Measurements from ENCODE around the gene JAML.
A peak's percentile ranks its signal among the peaks of the same experiment; 100 is the strongest.

JAML gene

GRCh38 chr11:118205606-118206378 is 19.0 kb downstream of the JAML start:
- peak overlapping the region in 1 of 2 donors; percentile 72 for H3K27ac ChIP-seq
- no peak for DNase-seq (ENCODE audit: low spot score)
- H3K4me3 ChIP-seq = no peak overlapping the region
- TF ChIP-seq CTCF (IDR thresholded peaks at IDR 0.05) = no peak

GRCh38 chr11:118202599-118203422 is 22.0 kb downstream of the JAML start:
- no peak overlapping the region for H3K4me3 ChIP-seq

GRCh38 chr11:118201966-118202365 is 22.8 kb downstream of the JAML start:
- DNase-seq (ENCODE audit: low spot score) = no peak
- Histone ChIP-seq H3K27ac (no peak overlapping the region), H3K4me3 (no peak overlapping the region)

More at GRCh38 chr11:118202599-118203422, 22.0 kb downstream of the JAML start:
- DNase-seq (ENCODE audit: low spot score) = no peak
- TF ChIP-seq CTCF (IDR thresholded peaks at IDR 0.05) = no peak
- H3K27ac ChIP-seq = no peak overlapping the region

GRCh38 chr11:118200901-118201680 is 23.7 kb downstream of the JAML start:
- no peak for TF ChIP-seq CTCF (IDR thresholded peaks at IDR 0.05)
- DNase-seq (ENCODE audit: low spot score) = no peak
- no peak overlapping the region for H3K4me3 ChIP-seq
- H3K27ac ChIP-seq = no peak overlapping the region

More at GRCh38 chr11:118201966-118202365, 22.8 kb downstream of the JAML start:
- TF ChIP-seq CTCF (IDR thresholded peaks at IDR 0.05) = no peak

- Histone ChIP-seq H3K27ac (no peak overlapping the region), H3K4me3 (no peak overlapping the region)
- DNase-seq (ENCODE audit: low spot score) = no peak
- TF ChIP-seq CTCF (IDR thresholded peaks at IDR 0.05) = no peak
Observed at GRCh38 chr11:118200497-118200896, 24.3 kb downstream of the JAML start.

- TF ChIP-seq CTCF (IDR thresholded peaks at IDR 0.05) = no peak
- DNase-seq (ENCODE audit: low spot score) = no peak
- no peak overlapping the region for H3K4me3 ChIP-seq
- H3K27ac ChIP-seq = no peak overlapping the region
Observed at GRCh38 chr11:118199135-118199534, 25.7 kb downstream of the JAML start.

Data from coronary artery (tissue), 2 donors.